Trophoblast cell (in vitro differentiated cells and primary cell): ENCODE results near the gene LUC7L2.

Experiments used
- DNase-seq, 2 donors: peaks; one replicate each; pipeline ENCODE4 v3.0.0-alpha.2; 2016
- H2AFZ ChIP-seq: 2 replicates; pipeline ENCODE4 v1.6.1; 2013; ENCODE audit warnings: low read length, moderate library complexity, mild to moderate bottlenecking; ENCODE audit not compliant: insufficient read depth, poor library complexity
- H2AK5ac ChIP-seq: 2 replicates; pipeline ENCODE4 v1.6.1; 2013; ENCODE audit warnings: mild to moderate bottlenecking, low read length
- H2BK120ac ChIP-seq: 2 replicates; pipeline ENCODE4 v1.6.1; 2013; ENCODE audit warnings: low read length, mild to moderate bottlenecking, moderate library complexity; ENCODE audit not compliant: insufficient read depth, poor library complexity
- H2BK12ac ChIP-seq: 2 replicates; pipeline ENCODE4 v1.6.1; 2013; ENCODE audit warnings: mild to moderate bottlenecking, low read length, moderate library complexity
- H2BK5ac ChIP-seq: 2 replicates; pipeline ENCODE4 v1.6.1; 2013; ENCODE audit warnings: low read length, low read depth, moderate library complexity, mild to moderate bottlenecking; ENCODE audit not compliant: poor library complexity
- H3K14ac ChIP-seq: 2 replicates; pipeline ENCODE4 v1.6.1; 2013; ENCODE audit warnings: mild to moderate bottlenecking, low read length
- H3K18ac ChIP-seq: 2 replicates; pipeline ENCODE4 v1.6.1; 2013; ENCODE audit warnings: mild to moderate bottlenecking, low read length
- H3K23ac ChIP-seq: 2 replicates; pipeline ENCODE4 v1.6.1; 2013; ENCODE audit warnings: low read length
- H3K27ac ChIP-seq: 2 replicates; pipeline ENCODE4 v1.5.1; 2013; ENCODE audit warnings: low read depth, mild to moderate bottlenecking, inconsistent platforms, low read length, moderate library complexity
- H3K27me3 ChIP-seq: 2 replicates; pipeline ENCODE4 v1.6.1; 2013; ENCODE audit warnings: inconsistent platforms, mild to moderate bottlenecking, low read length, moderate library complexity; ENCODE audit not compliant: insufficient read depth
- H3K36me3 ChIP-seq, 2 experiments: 1 replicate in 1 of 2; 2 replicates in 1 of 2; pipeline ENCODE4 v1.6.1; 2013; ENCODE audit warnings: low read length in 2 of 2, mild to moderate bottlenecking in 2 of 2, moderate library complexity in 1 of 2; ENCODE audit not compliant: insufficient read depth in 2 of 2, control insufficient read depth in 1 of 2
- H3K4ac ChIP-seq: 2 replicates; pipeline ENCODE4 v1.6.1; 2013; ENCODE audit warnings: low read depth, mild to moderate bottlenecking, low read length, moderate library complexity
- H3K4me1 ChIP-seq, 2 experiments: 1 replicate in 1 of 2; 2 replicates in 1 of 2; pipeline ENCODE4 v1.6.1; 2013; ENCODE audit warnings: low read length in 2 of 2, mild to moderate bottlenecking in 2 of 2, moderate library complexity in 1 of 2; ENCODE audit not compliant: insufficient read depth in 2 of 2, control insufficient read depth in 1 of 2
- H3K4me2 ChIP-seq: 2 replicates; pipeline ENCODE4 v1.6.1; 2013; ENCODE audit warnings: inconsistent platforms, mild to moderate bottlenecking, low read length, moderate library complexity
- H3K4me3 ChIP-seq: 2 replicates; pipeline ENCODE4 v1.5.1; 2013; ENCODE audit warnings: mild to moderate bottlenecking, low read depth, low read length, inconsistent platforms
- H3K79me1 ChIP-seq: one replicate; pipeline ENCODE4 v1.6.1; 2013; ENCODE audit warnings: low read length
- H3K79me2 ChIP-seq: 2 replicates; pipeline ENCODE4 v1.6.1; 2013; ENCODE audit warnings: low read length, mild to moderate bottlenecking; ENCODE audit not compliant: control insufficient read depth, insufficient read depth, poor library complexity
- H3K9ac ChIP-seq: 2 replicates; pipeline ENCODE4 v1.6.1; 2013; ENCODE audit warnings: mild to moderate bottlenecking, low read length
- H3K9me3 ChIP-seq: 2 replicates; pipeline ENCODE4 v1.6.1; 2013; ENCODE audit warnings: low read depth, mild to moderate bottlenecking, control low read depth, inconsistent platforms, low read length; ENCODE audit not compliant: insufficient read depth
- H4K12ac ChIP-seq: 2 replicates; pipeline ENCODE4 v1.6.1; 2013; ENCODE audit warnings: low read depth, mild to moderate bottlenecking, low read length, moderate library complexity
- H4K8ac ChIP-seq: 2 replicates; pipeline ENCODE4 v1.6.1; 2013; ENCODE audit warnings: low read depth, mild to moderate bottlenecking, low read length, moderate library complexity
- H4K91ac ChIP-seq: one replicate; pipeline ENCODE4 v1.6.1; 2013; ENCODE audit warnings: low read depth, mild to moderate bottlenecking, low read length, moderate library complexity
- WGBS: extraction: QIAGEN DNeasy Blood & Tissue Kit; methylation state at CpG from one replicate; pipeline ENCODE4 v1.1.7; 2013; ENCODE audit warnings: missing lambda C conversion rate; ENCODE audit not compliant: insufficient read length, insufficient coverage; ENCODE audit errors: extremely low coverage; 5-methylcytosine and 5-hydroxymethylcytosine counted together

The LUC7L2 gene

GRCh38 chr7:139366400-139366799 lies 6.7 kb downstream of the LUC7L2 start:
- peaks cover 6% of the 10 kb centered on the region for H3K79me2 ChIP-seq
- no peak overlapping the region for H3K14ac ChIP-seq
- WGBS, result no CpG with 5 or more reads among the region's 6 CpGs
- no peak overlapping the region for H2AK5ac ChIP-seq
- H3K4me2 ChIP-seq, result no peak overlapping the region
- H3K27me3 ChIP-seq, result no peaks in the 10 kb centered on the region
- no peak overlapping the region for H4K8ac ChIP-seq
- no peaks in the 10 kb centered on the region for H3K79me1 ChIP-seq
- no peaks in the 10 kb centered on the region for H3K9me3 ChIP-seq
- H2AFZ ChIP-seq, result no peak overlapping the region
- H2BK12ac ChIP-seq, result no peak overlapping the region
- H3K4me3 ChIP-seq, result no peak overlapping the region
- no peak overlapping the region for H4K91ac ChIP-seq
- no peak overlapping the region for H3K27ac ChIP-seq
- H4K12ac ChIP-seq, result no peak overlapping the region
- peaks cover 7 to 9% of the 10 kb centered on the region in 2 experiments for H3K36me3 ChIP-seq
- DNase-seq, result no peak
- H3K23ac ChIP-seq, result no peak overlapping the region
- no peak overlapping the region for H3K9ac ChIP-seq
- H3K4me1 ChIP-seq, result no peaks in the 10 kb centered on the region
- no peak overlapping the region for H3K18ac ChIP-seq
- no peak overlapping the region for H2BK5ac ChIP-seq
- peak overlapping the region; percentile 91 for H3K4ac ChIP-seq
- no peak overlapping the region for H2BK120ac ChIP-seq

GRCh38 chr7:139367438-139368155 lies 7.9 kb downstream of the LUC7L2 start:
- Histone ChIP-seq H2BK5ac (no peak overlapping the region), H3K9ac (no peak overlapping the region), H4K91ac (no peak overlapping the region), H2BK12ac (no peak overlapping the region), H3K4me1 (no peaks in the 10 kb centered on the region), H3K79me1 (no peaks in the 10 kb centered on the region), H2AK5ac (no peak overlapping the region), H3K79me2 (peaks cover 6% of the 10 kb centered on the region), H3K9me3 (no peaks in the 10 kb centered on the region), H4K8ac (no peak overlapping the region), H3K27me3 (no peaks in the 10 kb centered on the region), H3K36me3 (peaks cover 7 to 9% of the 10 kb centered on the region in 2 experiments), H2BK120ac (no peak overlapping the region), H3K27ac (no peak overlapping the region), H4K12ac (no peak overlapping the region), H3K4me2 (no peak overlapping the region), H3K4ac (peak overlapping the region; percentile 88), H3K4me3 (no peak overlapping the region), H3K23ac (no peak overlapping the region), H3K14ac (no peak overlapping the region), H3K18ac (no peak overlapping the region), H2AFZ (no peak overlapping the region)
- WGBS, result no CpG with 5 or more reads among the region's 6 CpGs
- DNase-seq, result no peak

- Histone ChIP-seq H3K79me2 (peaks cover 3% of the 10 kb centered on the region), H3K14ac (no peak overlapping the region), H3K9ac (no peak overlapping the region), H3K36me3 (peaks cover 3 to 8% of the 10 kb centered on the region in 2 experiments), H2BK120ac (no peak overlapping the region), H4K12ac (no peak overlapping the region), H3K4me3 (no peak overlapping the region), H4K91ac (no peak overlapping the region), H3K9me3 (no peaks in the 10 kb centered on the region), H3K79me1 (no peaks in the 10 kb centered on the region), H4K8ac (no peak overlapping the region), H2BK5ac (no peak overlapping the region), H3K18ac (no peak overlapping the region), H3K27me3 (no peaks in the 10 kb centered on the region), H3K4me1 (no peaks in the 10 kb centered on the region), H3K4me2 (no peak overlapping the region), H3K23ac (no peak overlapping the region), H2AFZ (no peak overlapping the region), H2BK12ac (no peak overlapping the region), H2AK5ac (no peak overlapping the region), H3K27ac (no peak overlapping the region), H3K4ac (peak overlapping the region; percentile 11)
- no peak for DNase-seq
- no CpG with 5 or more reads among the region's 5 CpGs for WGBS
These were observed 10.7 kb downstream of the LUC7L2 start for GRCh38 chr7:139370301-139370942.

- Histone ChIP-seq H3K79me1 (no peaks in the 10 kb centered on the region), H3K27ac (no peak overlapping the region), H3K18ac (no peak overlapping the region), H2BK120ac (no peak overlapping the region), H3K4me3 (no peak overlapping the region), H3K4me1 (no peaks in the 10 kb centered on the region), H4K12ac (no peak overlapping the region), H3K4me2 (no peak overlapping the region), H3K36me3 (peaks cover 3 to 8% of the 10 kb centered on the region in 2 experiments), H2BK5ac (no peak overlapping the region), H2BK12ac (no peak overlapping the region), H3K9ac (no peak overlapping the region), H4K8ac (no peak overlapping the region), H3K9me3 (no peaks in the 10 kb centered on the region), H4K91ac (no peak overlapping the region), H3K4ac (peak overlapping the region; percentile 11), H3K27me3 (no peaks in the 10 kb centered on the region), H3K14ac (no peak overlapping the region), H2AK5ac (no peak overlapping the region), H3K23ac (no peak overlapping the region), H3K79me2 (peaks cover 3% of the 10 kb centered on the region), H2AFZ (no peak overlapping the region)
- WGBS, result no CpG with 5 or more reads among the region's 1 CpG
- DNase-seq, result no peak
These were observed 11.2 kb downstream of the LUC7L2 start for GRCh38 chr7:139370943-139371313.
